Endothelial cell (in vitro differentiated cells): Measurements from ENCODE around the gene DGLUCY. TPM values are rescaled to one million over a fixed set of nuclear protein-coding genes. Genes with fewer than 3 reads are reported as not detected.
A peak's percentile ranks its signal among the peaks of the same experiment; 100 is the strongest.

Experiments
- DNase-seq: peaks from one replicate; pipeline ENCODE4 v3.0.0; 2021; ENCODE audit warnings: low spot score
- H3K27ac Mint-ChIP-seq: one replicate; pipeline ENCODE4 v1.8.0; 2021; ENCODE audit warnings: mixed read lengths, inconsistent platforms; ENCODE audit not compliant: unreplicated experiment
- H3K27me3 Mint-ChIP-seq: one replicate; pipeline ENCODE4 v1.8.0; 2021; ENCODE audit warnings: mild to moderate bottlenecking, moderate library complexity, mixed read lengths, inconsistent platforms; ENCODE audit not compliant: unreplicated experiment
- H3K36me3 Mint-ChIP-seq: one replicate; pipeline ENCODE4 v1.8.0; 2021; ENCODE audit warnings: mild to moderate bottlenecking, low read depth, mixed read lengths, inconsistent platforms; ENCODE audit not compliant: unreplicated experiment
- H3K4me1 Mint-ChIP-seq: one replicate; pipeline ENCODE4 v1.8.0; 2021; ENCODE audit warnings: mild to moderate bottlenecking, mixed read lengths, inconsistent platforms; ENCODE audit not compliant: unreplicated experiment
- H3K4me3 Mint-ChIP-seq: one replicate; pipeline ENCODE4 v1.8.0; 2021; ENCODE audit warnings: mild to moderate bottlenecking, mixed read lengths, inconsistent platforms; ENCODE audit not compliant: unreplicated experiment
- H3K9me3 Mint-ChIP-seq: one replicate; pipeline ENCODE4 v1.8.0; 2021; ENCODE audit warnings: mixed read lengths, inconsistent platforms; ENCODE audit not compliant: unreplicated experiment
- total RNA-seq: library from RNA; stranded (reverse); fragmentation: NEBNext Ultra II Directional; extraction: Animal tissue kit (Norgen Biotek cat#: 25700); gene quantifications from one replicate; pipeline ENCODE4 v1.2.1, GENCODE V29; 2021; ENCODE audit not compliant: unreplicated experiment
- TF ChIP-seq, protein P1 (sequence below): fragments of 200-600 bp; sonication (generic); IDR thresholded peaks from one replicate; pipeline ENCODE4 v1.5.0; 2021; ENCODE audit warnings: antibody characterized with exemption; ENCODE audit not compliant: unreplicated experiment

Gene DGLUCY
- total RNA-seq, 1 donor from 2014 or later: 65.1 TPM

DNA sequence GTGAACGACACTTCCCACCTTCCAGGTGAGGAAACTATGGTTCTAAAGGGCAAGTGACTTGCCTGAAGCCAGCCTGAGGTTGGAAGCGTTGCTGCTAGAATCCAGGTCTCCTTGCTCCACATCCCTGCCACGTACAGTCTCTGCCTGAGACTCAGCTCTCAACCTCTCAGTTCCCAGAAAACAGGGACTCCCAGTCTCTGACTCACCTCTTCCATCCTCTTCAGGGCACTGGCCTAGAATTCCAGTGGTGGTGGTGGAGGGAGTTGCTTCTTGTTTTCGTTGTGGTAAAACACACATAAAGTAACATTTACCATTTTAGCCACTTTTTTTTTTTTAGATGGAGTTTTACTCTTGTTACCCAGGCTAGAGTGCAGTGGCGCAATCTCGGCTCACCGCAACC is 123.3 kb downstream of the DGLUCY start:
- Mint-ChIP-seq H3K36me3 (peaks cover 40% of the 10 kb centered on the region), H3K9me3 (peaks cover 4% of the 10 kb centered on the region), H3K4me3 (no peak overlapping the region), H3K27me3 (peaks cover 9% of the 10 kb centered on the region), H3K4me1 (peaks cover 25% of the 10 kb centered on the region), H3K27ac (no peak overlapping the region)
- DNase-seq: no peak
- TF ChIP-seq, protein P1, sequence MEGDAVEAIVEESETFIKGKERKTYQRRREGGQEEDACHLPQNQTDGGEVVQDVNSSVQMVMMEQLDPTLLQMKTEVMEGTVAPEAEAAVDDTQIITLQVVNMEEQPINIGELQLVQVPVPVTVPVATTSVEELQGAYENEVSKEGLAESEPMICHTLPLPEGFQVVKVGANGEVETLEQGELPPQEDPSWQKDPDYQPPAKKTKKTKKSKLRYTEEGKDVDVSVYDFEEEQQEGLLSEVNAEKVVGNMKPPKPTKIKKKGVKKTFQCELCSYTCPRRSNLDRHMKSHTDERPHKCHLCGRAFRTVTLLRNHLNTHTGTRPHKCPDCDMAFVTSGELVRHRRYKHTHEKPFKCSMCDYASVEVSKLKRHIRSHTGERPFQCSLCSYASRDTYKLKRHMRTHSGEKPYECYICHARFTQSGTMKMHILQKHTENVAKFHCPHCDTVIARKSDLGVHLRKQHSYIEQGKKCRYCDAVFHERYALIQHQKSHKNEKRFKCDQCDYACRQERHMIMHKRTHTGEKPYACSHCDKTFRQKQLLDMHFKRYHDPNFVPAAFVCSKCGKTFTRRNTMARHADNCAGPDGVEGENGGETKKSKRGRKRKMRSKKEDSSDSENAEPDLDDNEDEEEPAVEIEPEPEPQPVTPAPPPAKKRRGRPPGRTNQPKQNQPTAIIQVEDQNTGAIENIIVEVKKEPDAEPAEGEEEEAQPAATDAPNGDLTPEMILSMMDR: no peak

DNA sequence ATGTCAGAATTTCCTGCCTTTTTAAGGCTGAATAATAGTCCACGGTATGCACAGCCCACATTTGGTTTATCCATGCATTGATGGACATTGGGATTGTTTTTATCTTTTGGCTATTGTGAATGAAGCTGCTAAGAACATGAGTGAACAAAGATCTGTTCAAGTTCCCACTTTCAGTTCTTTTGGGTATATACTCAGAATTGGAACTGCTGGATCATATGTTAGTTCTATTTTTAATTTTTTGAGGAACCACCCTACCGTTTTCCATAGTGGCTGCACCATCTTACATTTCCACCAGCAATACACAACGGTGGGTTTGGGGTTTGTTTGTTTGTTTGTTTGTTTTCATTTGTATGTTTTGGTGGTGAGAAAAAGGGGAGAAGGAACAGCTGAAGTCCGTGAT is 124.2 kb downstream of the DGLUCY start:
- H3K9me3 Mint-ChIP-seq: no peaks in the 10 kb centered on the region
- no peak overlapping the region for H3K4me3 Mint-ChIP-seq
- no peak overlapping the region for H3K27ac Mint-ChIP-seq
- peaks cover 34% of the 10 kb centered on the region for H3K36me3 Mint-ChIP-seq
- TF ChIP-seq, protein P1: no peak
- peaks cover 10% of the 10 kb centered on the region for H3K27me3 Mint-ChIP-seq
- no peak for DNase-seq
- H3K4me1 Mint-ChIP-seq: peaks cover 34% of the 10 kb centered on the region

DNA sequence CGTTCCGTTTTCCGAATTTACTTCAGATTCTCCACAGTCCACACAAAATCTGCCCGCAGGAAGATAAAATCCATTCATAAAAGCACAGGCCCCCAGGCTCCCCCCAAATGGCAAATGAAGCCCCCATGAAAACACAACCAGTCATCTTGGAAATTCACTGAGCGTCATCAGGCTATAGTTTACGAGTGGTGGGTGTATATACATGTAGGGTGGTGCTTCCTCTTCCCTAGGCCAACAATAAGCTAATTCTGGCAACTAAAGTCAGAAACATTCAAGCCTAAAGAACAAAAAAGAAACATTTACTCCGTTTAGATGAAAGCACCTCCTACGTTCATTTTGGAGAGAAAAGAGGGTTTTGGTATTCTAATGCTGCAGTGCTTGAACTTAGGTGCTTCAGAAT is 124.8 kb downstream of the DGLUCY start:
- peak overlapping the region; percentile 3 for H3K4me3 Mint-ChIP-seq
- H3K27ac Mint-ChIP-seq: no peak overlapping the region
- H3K4me1 Mint-ChIP-seq: peaks cover 40% of the 10 kb centered on the region
- H3K27me3 Mint-ChIP-seq: peaks cover 10% of the 10 kb centered on the region
- TF ChIP-seq, protein P1: no peak
- H3K36me3 Mint-ChIP-seq: peaks cover 40% of the 10 kb centered on the region
- DNase-seq: no peak
- H3K9me3 Mint-ChIP-seq: no peaks in the 10 kb centered on the region

DNA sequence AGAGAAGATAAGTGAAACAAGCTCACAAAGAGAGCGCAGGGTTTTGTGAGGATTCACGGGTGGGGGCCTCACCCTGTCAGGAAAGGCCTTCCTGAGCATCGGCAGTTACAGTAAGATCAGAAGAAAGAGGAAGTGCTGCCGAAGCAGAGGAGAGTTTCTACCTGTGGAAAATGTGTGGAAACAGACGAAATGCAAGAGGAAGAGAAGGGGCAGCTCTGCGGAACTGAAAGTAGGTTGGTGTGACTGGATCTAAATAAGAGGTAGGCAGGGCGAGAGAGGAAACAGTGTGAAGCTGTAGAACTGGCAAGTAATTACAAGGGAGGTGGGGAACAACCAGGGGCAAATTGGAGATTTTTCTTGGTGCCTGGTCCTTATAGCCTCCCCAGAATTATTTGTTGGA is 128.0 kb downstream of the DGLUCY start:
- Mint-ChIP-seq H3K4me3 (peak overlapping the region; percentile 2), H3K9me3 (no peaks in the 10 kb centered on the region), H3K27ac (peak overlapping the region; percentile 21), H3K36me3 (peaks cover 31% of the 10 kb centered on the region), H3K27me3 (peaks cover 11% of the 10 kb centered on the region), H3K4me1 (peaks cover 54% of the 10 kb centered on the region)
- DNase-seq: no peak
- TF ChIP-seq, protein P1: no peak

DNA sequence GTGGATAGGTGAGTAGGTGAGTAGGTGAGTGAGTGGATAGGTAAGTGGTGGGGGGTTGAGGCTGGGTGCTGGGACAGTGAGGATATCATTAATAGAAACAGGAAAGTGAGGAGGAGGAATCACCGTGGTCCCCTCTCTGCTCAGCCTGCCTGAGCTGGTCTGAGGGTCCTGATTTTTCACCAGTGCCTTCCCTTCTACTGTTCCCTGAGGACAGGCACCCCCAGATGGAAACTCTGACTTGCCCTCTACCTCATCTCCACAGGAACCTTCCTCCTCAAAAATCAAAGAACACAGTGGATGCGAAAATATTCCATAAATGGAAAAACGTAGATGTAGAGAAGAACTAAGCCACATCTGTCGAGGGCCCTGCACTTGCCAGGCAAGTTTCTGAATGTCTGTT is 128.8 kb downstream of the DGLUCY start:
- H3K4me1 Mint-ChIP-seq: peaks cover 54% of the 10 kb centered on the region
- DNase-seq: no peak
- H3K27ac Mint-ChIP-seq: peak overlapping the region; percentile 61
- no peaks in the 10 kb centered on the region for H3K9me3 Mint-ChIP-seq
- peaks cover 31% of the 10 kb centered on the region for H3K36me3 Mint-ChIP-seq
- H3K4me3 Mint-ChIP-seq: no peak overlapping the region
- TF ChIP-seq, protein P1: no peak
- peaks cover 11% of the 10 kb centered on the region for H3K27me3 Mint-ChIP-seq
